LNCAP (cell line): ENCODE measurements around the gene LCN1.

Experiments used
- TF ChIP-seq, protein P1 (sequence below): fragments of 450-650 bp; IDR thresholded peaks from 2 replicates; pipeline ENCODE4 v1.5.1; 2017; ENCODE audit warnings: mild to moderate bottlenecking

LCN1 gene

DNA sequence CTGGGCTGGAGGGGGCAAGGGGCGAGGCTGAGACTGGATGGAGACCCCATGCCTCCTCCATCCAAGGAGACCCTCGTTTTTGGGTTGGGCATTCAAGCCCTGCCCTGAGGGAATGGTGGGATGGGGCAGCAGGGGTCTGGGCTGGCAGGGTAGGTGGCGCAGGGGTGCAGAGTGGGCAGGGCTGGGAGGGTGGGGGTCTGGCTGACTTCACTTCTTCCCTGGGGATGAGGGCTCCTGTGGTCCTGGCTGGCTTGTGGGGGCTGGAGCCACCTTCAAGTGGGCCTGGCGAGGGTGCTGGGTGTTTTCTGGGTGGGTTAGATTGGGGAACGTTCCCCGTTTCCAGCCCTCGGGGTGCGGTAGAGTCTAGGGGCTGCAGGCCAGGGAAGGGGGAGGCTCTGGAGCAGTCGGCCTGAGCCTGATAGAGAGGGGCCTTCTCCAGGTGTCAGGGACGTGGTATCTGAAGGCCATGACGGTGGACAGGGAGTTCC, 412 bp downstream of the LCN1 start:
- TF ChIP-seq, protein P1, sequence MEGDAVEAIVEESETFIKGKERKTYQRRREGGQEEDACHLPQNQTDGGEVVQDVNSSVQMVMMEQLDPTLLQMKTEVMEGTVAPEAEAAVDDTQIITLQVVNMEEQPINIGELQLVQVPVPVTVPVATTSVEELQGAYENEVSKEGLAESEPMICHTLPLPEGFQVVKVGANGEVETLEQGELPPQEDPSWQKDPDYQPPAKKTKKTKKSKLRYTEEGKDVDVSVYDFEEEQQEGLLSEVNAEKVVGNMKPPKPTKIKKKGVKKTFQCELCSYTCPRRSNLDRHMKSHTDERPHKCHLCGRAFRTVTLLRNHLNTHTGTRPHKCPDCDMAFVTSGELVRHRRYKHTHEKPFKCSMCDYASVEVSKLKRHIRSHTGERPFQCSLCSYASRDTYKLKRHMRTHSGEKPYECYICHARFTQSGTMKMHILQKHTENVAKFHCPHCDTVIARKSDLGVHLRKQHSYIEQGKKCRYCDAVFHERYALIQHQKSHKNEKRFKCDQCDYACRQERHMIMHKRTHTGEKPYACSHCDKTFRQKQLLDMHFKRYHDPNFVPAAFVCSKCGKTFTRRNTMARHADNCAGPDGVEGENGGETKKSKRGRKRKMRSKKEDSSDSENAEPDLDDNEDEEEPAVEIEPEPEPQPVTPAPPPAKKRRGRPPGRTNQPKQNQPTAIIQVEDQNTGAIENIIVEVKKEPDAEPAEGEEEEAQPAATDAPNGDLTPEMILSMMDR = no peak

DNA sequence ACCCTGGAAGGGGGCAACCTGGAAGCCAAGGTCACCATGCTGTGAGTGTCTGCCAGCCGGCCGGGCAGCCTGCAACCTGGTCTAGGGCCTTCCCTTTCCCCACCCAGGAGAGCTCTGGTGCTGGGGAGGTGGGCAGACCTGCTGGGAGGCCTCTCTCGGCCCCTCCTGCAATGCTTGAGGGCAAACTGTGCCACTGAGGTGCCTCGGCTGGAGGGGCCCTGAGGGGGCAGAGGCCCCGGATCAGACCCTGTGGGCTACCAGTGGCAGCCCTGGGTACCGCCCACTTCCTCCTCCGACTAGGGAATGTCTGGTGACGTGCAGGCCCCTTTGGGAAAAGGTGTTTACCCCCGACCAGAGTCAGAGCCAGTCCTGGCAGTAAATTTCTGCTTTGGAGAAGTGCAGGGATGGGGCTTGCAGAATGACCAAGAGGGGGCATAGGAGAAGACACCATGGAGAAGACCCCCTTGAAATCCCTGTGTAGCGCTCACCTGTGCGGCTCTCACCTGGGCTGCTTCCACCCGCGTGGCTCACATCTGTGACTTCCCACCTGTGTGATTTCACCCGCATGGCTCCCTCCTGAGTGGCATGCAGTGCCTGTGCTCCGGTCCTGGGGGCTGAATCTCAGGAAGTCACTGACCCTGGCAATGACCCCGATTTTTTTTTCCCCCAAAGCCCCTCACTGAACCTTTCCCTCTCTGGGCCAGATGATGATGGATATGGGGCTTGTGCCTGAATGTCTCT, 1.1 kb downstream of the LCN1 start:
- TF ChIP-seq, protein P1 = no peak

DNA sequence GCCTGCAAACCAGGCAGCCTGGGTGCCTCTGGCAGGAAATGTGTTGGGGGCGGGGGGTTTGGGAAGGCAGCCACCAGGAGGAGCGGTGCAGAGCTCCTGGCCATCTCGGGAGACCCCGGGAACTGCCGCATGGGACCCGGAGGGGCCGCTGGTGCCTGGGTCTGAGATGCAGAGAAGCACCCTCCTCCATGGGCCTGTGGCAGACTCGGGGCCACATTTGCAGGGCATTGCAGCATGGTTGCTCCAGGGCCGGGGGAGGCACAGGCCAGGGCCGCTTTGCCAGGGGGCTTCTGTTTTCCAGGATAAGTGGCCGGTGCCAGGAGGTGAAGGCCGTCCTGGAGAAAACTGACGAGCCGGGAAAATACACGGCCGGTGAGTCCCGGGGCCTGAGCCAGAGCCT, 1.7 kb downstream of the LCN1 start:
- TF ChIP-seq, protein P1 = no peak

DNA sequence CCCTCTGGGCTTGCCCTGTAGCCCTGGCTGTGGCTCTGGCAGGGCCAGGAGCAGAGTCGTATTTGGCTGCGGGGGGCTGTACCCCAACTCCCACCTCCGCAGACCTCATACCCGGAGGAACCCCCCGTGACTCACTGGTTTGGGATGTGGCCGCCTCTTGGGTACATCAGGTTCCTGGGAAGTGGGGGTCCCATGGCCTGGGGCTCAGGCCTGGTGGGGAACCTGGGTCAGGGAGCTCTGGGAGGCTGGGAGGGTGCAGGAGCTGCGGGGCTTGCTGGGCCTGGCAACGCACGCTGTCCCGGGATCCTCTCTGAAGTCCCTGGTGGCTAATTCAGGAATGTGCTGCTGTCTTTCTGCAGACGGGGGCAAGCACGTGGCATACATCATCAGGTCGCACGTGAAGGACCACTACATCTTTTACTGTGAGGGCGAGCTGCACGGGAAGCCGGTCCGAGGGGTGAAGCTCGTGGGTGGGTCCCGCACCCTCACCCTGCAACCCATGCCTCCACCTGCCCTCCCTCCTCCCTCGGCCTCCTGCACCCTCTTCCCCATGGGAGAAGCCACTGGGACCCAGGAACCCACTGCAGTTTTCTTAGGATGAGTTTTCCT, 2.4 kb downstream of the LCN1 start:
- TF ChIP-seq, protein P1 = no peak

DNA sequence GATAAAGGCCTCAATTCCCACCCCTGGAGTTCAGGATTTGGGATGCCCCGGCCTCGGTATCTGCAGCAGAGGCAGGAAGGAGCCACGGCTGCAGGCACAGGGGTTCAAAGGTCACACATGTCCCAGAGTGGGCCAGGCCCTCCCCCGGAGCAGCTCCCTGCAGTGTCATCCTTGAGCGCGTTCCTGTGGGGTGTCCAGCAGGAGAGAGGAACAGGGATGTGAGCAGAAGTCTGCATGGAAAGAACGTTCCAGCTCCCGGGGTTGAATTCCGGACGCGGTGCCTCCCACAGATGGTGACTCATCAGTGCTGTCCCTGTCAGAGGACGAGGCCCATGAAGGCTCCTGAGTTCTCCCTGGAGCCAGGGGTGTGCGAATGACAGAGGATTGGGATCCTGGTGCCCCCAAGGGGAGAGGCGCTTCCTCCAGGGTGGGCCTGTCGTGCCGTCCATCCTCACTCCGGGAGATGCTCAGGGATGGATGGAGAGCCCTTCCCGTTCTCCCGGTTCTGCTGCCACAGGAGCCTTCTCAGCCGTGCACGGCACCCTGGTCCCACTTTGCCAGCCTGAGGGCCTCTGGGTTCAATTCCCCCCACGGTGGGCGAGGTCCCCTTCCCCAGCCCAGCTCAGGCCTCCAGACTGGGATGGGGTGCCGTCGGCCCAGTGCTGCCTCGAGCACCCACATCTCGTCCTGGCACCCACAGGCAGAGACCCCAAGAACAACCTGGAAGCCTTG, 3.1 kb downstream of the LCN1 start:
- TF ChIP-seq, protein P1 = no peak

DNA sequence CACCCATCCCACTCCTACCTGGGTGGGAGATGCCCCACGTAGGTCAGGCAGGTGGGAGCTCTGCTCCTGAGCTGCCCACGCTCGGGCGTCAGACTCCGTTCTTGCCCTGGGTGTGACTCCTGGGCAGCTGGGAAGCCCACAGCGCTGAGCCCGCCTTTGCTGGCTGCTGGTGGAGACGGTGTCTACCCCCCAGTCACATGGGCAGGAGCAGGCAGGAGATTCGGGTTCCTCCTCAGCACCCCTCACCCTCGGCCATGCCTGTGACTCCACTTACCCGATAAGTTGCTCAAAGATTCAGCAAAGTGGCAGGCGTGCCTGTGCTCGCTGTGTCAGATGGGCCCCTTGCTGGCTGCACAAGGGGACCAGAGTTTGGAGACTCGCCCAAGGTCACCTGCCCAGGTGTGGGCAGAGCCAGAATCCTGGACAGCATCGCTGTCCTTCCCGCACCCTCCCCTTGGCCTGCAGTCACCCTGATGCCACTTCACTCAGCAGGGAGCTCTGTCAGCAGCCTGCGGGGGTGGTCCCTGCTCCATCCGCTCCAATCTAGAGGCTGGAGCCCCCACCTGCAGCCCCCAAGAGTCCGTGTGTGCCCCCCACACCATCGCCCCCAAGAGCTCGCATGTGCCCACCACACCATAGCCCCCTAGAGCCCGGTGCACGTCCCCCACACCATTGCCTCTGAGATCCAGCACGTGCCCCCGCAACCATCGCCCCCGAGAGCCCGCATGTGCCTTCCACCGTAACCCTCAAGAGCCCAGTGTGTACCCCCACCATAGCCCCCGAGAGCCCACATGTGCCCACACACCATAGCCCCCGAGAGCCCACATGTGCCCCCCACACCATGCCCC, 4.2 kb downstream of the LCN1 start:
- TF ChIP-seq, protein P1 = no peak
